22Rv1 (cell line): ENCODE data around the gene NUP210.

Source experiments
- CTCF ChIP-seq: fragments of 450-650 bp; IDR thresholded peaks from 2 replicates; pipeline ENCODE4 v1.5.1; 2017; ENCODE audit warnings: mild to moderate bottlenecking
- ZFX ChIP-seq: fragments of 450-650 bp; IDR thresholded peaks from 2 replicates; pipeline ENCODE4 v1.6.1; 2017; ENCODE audit warnings: antibody characterized with exemption, borderline replicate concordance

- no peak for TF ChIP-seq CTCF
- TF ChIP-seq ZFX: no peak
Observed at GRCh38 chr3:13277196-13277813, 142.8 kb downstream of the NUP210 start.
